K562 (cell line): ENCODE data around the gene TDRD12. TPM values are rescaled to one million over a fixed set of nuclear protein-coding genes. Genes with fewer than 3 reads are reported as not detected.

Experiments used
- ARNT ChIP-seq, 2 experiments: fragments of 450-650 bp; IDR thresholded peaks; 2 replicates each; pipeline ENCODE4 v1.6.1; 2016; ENCODE audit warnings: mild to moderate bottlenecking in 1 of 2
- CREM ChIP-seq: IDR thresholded peaks from 2 replicates; pipeline ENCODE4 v1.6.1; 2014; ENCODE audit warnings: antibody characterized with exemption, low read depth
- ESRRA ChIP-seq: fragments of 450-650 bp; IDR thresholded peaks from 2 replicates; pipeline ENCODE4 v1.6.1; 2014; ENCODE audit warnings: low read depth, mild to moderate bottlenecking, moderate library complexity, borderline replicate concordance
- FOXJ2 ChIP-seq: fragments of 200-800 bp; sonication (Bioruptor generic); IDR thresholded peaks from 2 replicates; pipeline ENCODE4 v1.6.1; 2016; ENCODE audit warnings: missing genetic modification characterization, missing compliant biosample characterization
- HCFC1 ChIP-seq: IDR thresholded peaks from 2 replicates; pipeline ENCODE4 v1.6.1; 2012; ENCODE audit warnings: low read depth, low read length, improper control_type of control experiment
- MAFK ChIP-seq: IDR thresholded peaks from 2 replicates; pipeline ENCODE4 v1.6.1; 2011; ENCODE audit warnings: low read length, improper control_type of control experiment
- POLR2G ChIP-seq: fragments of 200-400 bp; formaldehyde crosslinking; IDR thresholded peaks from 2 replicates; pipeline ENCODE4 v1.6.1; 2017; ENCODE audit warnings: low read depth, mild to moderate bottlenecking, antibody characterized with exemption, low read length, moderate library complexity
- SLC30A9 ChIP-seq: fragments of 250-450 bp; sonication (Bioruptor Pico); IDR thresholded peaks from 2 replicates; pipeline ENCODE4 v1.8.0; 2022; ENCODE audit warnings: mild to moderate bottlenecking, moderate library complexity
- SUPT5H ChIP-seq: fragments of 450-650 bp; IDR thresholded peaks from 2 replicates; pipeline ENCODE4 v1.6.1; 2016
- TARDBP ChIP-seq: fragments of 450-650 bp; IDR thresholded peaks from 2 replicates; pipeline ENCODE4 v1.6.1; 2016
- TCF7L2 ChIP-seq: fragments of 150-350 bp; IDR thresholded peaks from 2 replicates; pipeline ENCODE4 v1.6.1; 2016; ENCODE audit warnings: low read depth, mild to moderate bottlenecking, low read length, moderate library complexity
- TEAD1 ChIP-seq, 2 experiments: fragments of 450-650 bp in 1 of 2; sonication (generic) in 1 of 2; formaldehyde crosslinking; IDR thresholded peaks; 2 replicates each; pipeline versions ENCODE4 v1.4.0 to v1.8.0; 2020 to 2022; ENCODE audit warnings: mild to moderate bottlenecking in 2 of 2, missing genetic modification reagents in 1 of 2
- WHSC1 ChIP-seq: IDR thresholded peaks from one replicate; pipeline ENCODE4 v1.6.1; 2012; ENCODE audit warnings: low read length, control low read depth, inconsistent platforms
- XRCC3 ChIP-seq: fragments of 450-650 bp; IDR thresholded peaks from 2 replicates; pipeline ENCODE4 v1.6.1; 2017; ENCODE audit warnings: mild to moderate bottlenecking, moderate library complexity
- ZSCAN32 ChIP-seq: fragments of 450-650 bp; formaldehyde crosslinking; IDR thresholded peaks from 2 replicates; pipeline ENCODE4 v1.4.0; 2020; ENCODE audit warnings: mild to moderate bottlenecking, moderate library complexity
- polyA plus RNA-seq, 8 experiments: library from polyadenylated mRNA; depleted of rRNA in 4 of 8; stranded (reverse) in 5 of 8; unstranded in 3 of 8; fragments of >200 nt; fragmentation: Nextera tagmentation in 2 of 8; fragmentation: Illumina TruSeq in 1 of 8; extraction: Ambion mirVana in 2 of 8; extraction: Trizol in 1 of 8; gene quantifications; 2 replicates each; pipeline versions ENCODE4 v1.2.1 to v1.2.3, GENCODE V29; 2011 to 2014; ENCODE audit warnings: inconsistent platforms in 1 of 8, missing spikeins in 1 of 8
- total RNA-seq, 7 experiments: library from RNA; depleted of rRNA in 6 of 7; stranded (reverse); fragments of >200 nt in 6 of 7; fragmentation: Illumina TruSeq in 2 of 7; extraction: Trizol in 2 of 7; gene quantifications; 2 replicates each; pipeline versions ENCODE4 v1.2.1 to v1.2.3, GENCODE V29; 2011 to 2021; ENCODE audit warnings: low replicate concordance in 1 of 7
- TF ChIP-seq, protein P1 (sequence below): fragments of 250-450 bp; sonication (Bioruptor Pico); IDR thresholded peaks from 2 replicates; pipeline ENCODE4 v1.5.0; 2021; ENCODE audit warnings: mild to moderate bottlenecking, borderline replicate concordance
- TF ChIP-seq, protein P2 (sequence below): sonication (generic); formaldehyde crosslinking; IDR thresholded peaks from 2 replicates; pipeline ENCODE4 v1.8.1; 2023; ENCODE audit warnings: missing genetic modification reagents, mild to moderate bottlenecking, borderline replicate concordance
- TF ChIP-seq, protein P3 (sequence below): sonication (generic); formaldehyde crosslinking; IDR thresholded peaks from 2 replicates; pipeline ENCODE4 v1.8.0; 2022; ENCODE audit warnings: mild to moderate bottlenecking, missing genetic modification reagents

The TDRD12 gene
- total and polyA plus RNA-seq, 9 of the 15 experiments (the other 6 are each of a cell fraction or from before 2014, with no cell fraction given): 0.03 TPM; not detected in 8

DNA sequence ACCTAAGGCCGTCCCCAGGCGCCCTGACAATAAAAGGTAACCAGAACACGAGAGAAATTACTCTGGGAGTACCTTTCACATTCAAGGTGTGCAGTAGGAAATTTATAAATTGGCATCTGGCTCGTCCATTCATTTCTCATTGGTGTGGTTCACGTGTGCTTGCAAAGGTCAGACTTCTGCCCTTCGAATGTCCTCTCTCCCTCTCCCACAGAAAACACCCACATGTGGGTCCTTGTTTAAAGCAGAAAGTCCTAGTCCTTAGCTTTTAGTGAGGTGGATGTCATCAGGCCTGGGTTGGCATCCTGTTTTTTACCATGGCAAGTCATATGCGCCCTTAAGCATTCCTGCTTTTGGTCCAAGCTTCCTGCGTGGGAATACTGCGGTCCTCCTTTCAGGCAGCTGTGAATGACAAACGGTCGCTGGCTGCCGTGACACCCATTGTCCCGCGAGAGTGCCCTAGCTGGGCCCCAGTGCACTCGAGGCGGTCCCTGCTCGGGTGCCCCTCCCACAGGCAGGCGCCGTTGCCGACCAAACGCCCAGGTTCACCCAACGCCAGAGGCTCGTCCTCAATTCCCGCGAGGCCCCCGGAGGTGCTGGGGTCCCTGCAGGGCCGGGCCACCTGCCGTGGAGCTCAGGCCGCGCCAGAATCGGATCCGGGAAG is 28.1 kb upstream of the TDRD12 start, which contains the start of gene NUDT19 (continued):
- TF ChIP-seq SLC30A9 (CRISPR knock-in tag): no peak
- TF ChIP-seq TEAD1 (CRISPR knock-in tag; IDR thresholded peaks at IDR 0.05): peak in 1 of 2 experiments; percentile 23; a peak in 2 of 4 replicates
- no peak for TF ChIP-seq WHSC1
- TF ChIP-seq FOXJ2: peak; percentile 49; the same call in 1 of the 2 replicates
- TF ChIP-seq XRCC3: no peak
- peak; percentile 77 for TF ChIP-seq SUPT5H
- no peak; the same call in 1 of the 2 replicates for TF ChIP-seq POLR2G
- no peak; the same call in 1 of the 2 replicates for TF ChIP-seq TARDBP
- TF ChIP-seq ZSCAN32 (CRISPR knock-in tag): no peak
- peak; percentile 93 for TF ChIP-seq ESRRA
- TF ChIP-seq TCF7L2: no peak
- TF ChIP-seq MAFK: no peak
- no peak for TF ChIP-seq HCFC1
- TF ChIP-seq, protein P1, sequence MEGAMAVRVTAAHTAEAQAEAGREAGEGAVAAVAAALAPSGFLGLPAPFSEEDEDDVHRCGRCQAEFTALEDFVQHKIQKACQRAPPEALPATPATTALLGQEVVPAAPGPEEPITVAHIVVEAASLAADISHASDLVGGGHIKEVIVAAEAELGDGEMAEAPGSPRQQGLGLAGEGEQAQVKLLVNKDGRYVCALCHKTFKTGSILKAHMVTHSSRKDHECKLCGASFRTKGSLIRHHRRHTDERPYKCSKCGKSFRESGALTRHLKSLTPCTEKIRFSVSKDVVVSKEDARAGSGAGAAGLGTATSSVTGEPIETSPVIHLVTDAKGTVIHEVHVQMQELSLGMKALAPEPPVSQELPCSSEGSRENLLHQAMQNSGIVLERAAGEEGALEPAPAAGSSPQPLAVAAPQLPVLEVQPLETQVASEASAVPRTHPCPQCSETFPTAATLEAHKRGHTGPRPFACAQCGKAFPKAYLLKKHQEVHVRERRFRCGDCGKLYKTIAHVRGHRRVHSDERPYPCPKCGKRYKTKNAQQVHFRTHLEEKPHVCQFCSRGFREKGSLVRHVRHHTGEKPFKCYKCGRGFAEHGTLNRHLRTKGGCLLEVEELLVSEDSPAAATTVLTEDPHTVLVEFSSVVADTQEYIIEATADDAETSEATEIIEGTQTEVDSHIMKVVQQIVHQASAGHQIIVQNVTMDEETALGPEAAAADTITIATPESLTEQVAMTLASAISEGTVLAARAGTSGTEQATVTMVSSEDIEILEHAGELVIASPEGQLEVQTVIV: no peak
- TF ChIP-seq, protein P2, sequence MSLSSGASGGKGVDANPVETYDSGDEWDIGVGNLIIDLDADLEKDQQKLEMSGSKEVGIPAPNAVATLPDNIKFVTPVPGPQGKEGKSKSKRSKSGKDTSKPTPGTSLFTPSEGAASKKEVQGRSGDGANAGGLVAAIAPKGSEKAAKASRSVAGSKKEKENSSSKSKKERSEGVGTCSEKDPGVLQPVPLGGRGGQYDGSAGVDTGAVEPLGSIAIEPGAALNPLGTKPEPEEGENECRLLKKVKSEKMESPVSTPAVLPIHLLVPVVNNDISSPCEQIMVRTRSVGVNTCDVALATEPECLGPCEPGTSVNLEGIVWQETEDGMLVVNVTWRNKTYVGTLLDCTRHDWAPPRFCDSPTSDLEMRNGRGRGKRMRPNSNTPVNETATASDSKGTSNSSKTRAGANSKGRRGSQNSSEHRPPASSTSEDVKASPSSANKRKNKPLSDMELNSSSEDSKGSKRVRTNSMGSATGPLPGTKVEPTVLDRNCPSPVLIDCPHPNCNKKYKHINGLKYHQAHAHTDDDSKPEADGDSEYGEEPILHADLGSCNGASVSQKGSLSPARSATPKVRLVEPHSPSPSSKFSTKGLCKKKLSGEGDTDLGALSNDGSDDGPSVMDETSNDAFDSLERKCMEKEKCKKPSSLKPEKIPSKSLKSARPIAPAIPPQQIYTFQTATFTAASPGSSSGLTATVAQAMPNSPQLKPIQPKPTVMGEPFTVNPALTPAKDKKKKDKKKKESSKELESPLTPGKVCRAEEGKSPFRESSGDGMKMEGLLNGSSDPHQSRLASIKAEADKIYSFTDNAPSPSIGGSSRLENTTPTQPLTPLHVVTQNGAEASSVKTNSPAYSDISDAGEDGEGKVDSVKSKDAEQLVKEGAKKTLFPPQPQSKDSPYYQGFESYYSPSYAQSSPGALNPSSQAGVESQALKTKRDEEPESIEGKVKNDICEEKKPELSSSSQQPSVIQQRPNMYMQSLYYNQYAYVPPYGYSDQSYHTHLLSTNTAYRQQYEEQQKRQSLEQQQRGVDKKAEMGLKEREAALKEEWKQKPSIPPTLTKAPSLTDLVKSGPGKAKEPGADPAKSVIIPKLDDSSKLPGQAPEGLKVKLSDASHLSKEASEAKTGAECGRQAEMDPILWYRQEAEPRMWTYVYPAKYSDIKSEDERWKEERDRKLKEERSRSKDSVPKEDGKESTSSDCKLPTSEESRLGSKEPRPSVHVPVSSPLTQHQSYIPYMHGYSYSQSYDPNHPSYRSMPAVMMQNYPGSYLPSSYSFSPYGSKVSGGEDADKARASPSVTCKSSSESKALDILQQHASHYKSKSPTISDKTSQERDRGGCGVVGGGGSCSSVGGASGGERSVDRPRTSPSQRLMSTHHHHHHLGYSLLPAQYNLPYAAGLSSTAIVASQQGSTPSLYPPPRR: no peak
- TF ChIP-seq CREM: peak; percentile 77
- TF ChIP-seq, protein P3, sequence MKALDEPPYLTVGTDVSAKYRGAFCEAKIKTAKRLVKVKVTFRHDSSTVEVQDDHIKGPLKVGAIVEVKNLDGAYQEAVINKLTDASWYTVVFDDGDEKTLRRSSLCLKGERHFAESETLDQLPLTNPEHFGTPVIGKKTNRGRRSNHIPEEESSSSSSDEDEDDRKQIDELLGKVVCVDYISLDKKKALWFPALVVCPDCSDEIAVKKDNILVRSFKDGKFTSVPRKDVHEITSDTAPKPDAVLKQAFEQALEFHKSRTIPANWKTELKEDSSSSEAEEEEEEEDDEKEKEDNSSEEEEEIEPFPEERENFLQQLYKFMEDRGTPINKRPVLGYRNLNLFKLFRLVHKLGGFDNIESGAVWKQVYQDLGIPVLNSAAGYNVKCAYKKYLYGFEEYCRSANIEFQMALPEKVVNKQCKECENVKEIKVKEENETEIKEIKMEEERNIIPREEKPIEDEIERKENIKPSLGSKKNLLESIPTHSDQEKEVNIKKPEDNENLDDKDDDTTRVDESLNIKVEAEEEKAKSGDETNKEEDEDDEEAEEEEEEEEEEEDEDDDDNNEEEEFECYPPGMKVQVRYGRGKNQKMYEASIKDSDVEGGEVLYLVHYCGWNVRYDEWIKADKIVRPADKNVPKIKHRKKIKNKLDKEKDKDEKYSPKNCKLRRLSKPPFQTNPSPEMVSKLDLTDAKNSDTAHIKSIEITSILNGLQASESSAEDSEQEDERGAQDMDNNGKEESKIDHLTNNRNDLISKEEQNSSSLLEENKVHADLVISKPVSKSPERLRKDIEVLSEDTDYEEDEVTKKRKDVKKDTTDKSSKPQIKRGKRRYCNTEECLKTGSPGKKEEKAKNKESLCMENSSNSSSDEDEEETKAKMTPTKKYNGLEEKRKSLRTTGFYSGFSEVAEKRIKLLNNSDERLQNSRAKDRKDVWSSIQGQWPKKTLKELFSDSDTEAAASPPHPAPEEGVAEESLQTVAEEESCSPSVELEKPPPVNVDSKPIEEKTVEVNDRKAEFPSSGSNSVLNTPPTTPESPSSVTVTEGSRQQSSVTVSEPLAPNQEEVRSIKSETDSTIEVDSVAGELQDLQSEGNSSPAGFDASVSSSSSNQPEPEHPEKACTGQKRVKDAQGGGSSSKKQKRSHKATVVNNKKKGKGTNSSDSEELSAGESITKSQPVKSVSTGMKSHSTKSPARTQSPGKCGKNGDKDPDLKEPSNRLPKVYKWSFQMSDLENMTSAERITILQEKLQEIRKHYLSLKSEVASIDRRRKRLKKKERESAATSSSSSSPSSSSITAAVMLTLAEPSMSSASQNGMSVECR: peak; percentile 21
- TF ChIP-seq ARNT (IDR thresholded peaks at IDR 0.05): peak in 1 of 2 experiments; percentile 25; a peak in 1 of 4 replicates
